NCI-H524 treated with DMSO at 0.1 percent for 48 hours (cell line): Measurements from ENCODE around the gene SMYD4.
"Not testable (repeated sequence)": the region's sequence is repeated elsewhere in the genome, so short reads cannot be mapped to it uniquely, and the experiment has no call there.

ENCODE experiments used
- DNase-seq: peaks from one replicate; lab custom pipeline; 2025; lab: John Stamatoyannopoulos, UW

SMYD4 gene

DNA sequence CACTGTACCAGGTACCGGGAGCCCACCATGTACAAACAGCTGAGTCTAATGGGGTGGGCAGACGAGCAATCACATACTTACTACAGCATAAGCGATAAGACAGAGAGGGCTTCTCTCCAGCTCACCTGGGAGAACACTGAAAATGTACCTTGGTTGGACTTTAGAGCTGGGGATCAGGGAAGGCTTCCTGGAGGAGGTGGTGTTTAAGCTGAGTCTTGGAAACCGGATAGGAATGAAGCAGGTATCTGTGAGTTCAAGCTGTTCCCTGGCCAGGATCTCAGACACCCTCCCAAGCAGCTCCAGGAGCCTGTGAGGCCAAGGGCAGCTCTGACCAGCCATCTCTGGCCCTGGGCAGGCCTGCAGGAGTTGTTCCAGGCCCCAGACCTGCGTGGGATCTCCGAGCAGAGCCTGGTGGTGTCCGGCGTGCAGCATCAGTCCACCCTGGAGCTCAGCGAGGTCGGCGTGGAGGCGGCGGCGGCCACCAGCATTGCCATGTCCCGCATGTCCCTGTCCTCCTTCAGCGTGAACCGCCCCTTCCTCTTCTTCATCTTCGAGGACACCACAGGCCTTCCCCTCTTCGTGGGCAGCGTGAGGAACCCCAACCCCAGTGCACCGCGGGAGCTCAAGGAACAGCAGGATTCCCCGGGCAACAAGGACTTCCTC, 75.8 kb downstream of the SMYD4 start:
- DNase-seq: no peak

DNA sequence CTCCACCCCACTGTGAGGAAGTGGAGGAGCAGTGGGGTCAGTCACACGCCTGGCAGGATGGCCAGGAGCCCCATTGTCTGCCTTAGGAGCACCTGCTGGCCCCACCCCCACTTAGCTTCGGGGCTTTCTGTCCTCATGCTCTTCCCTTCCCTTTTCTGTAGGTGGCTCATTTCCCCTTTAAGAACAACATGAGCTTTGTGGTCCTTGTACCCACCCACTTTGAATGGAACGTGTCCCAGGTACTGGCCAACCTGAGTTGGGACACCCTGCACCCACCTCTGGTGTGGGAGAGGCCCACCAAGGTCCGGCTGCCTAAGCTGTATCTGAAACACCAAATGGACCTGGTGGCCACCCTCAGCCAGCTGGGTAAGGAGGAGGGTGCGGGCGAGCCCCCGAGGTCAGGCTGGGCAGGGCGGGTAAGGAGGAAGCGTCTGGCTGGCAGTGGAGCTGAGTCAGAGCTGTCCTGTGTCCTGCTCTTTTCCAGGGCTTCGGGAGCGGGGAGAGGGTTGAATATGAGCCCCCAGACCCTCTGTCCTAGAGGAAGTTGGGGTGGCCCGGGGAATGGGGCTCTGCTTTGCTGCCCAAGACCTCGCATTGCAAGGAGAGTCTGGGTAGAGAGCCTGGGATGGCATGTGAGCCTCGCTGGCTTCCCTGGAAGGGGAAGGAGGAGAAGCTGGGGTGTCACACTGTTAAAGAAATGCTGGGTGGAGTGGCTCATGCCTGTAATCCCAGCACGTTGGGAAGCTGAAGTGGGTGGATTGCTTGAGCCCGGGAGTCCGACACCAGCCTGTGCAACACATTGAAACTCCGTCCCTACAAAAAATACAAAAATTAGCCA, 77.1 kb downstream of the SMYD4 start:
- no peak for DNase-seq

DNA sequence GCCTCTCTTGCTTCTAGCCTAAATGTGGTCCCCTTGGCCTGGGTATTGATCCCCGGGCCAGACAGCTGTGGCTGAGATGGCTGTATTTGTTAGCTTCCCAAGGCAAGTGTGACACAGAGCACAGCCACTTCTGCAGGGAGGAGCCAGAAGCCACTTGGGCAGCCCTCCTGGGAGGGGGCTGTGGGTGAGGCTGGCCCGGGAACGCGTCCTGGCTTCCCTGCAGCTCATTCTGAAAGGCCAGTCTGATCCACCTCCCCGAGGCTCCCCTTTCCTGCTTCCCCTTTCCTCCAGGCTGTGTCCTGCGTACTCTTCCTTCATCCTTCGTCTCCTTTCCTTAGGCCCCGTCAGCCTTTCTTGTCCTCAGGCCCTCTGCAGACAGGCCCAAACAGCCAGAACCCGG, 79.1 kb downstream of the SMYD4 start:
- DNase-seq: no peak

DNA sequence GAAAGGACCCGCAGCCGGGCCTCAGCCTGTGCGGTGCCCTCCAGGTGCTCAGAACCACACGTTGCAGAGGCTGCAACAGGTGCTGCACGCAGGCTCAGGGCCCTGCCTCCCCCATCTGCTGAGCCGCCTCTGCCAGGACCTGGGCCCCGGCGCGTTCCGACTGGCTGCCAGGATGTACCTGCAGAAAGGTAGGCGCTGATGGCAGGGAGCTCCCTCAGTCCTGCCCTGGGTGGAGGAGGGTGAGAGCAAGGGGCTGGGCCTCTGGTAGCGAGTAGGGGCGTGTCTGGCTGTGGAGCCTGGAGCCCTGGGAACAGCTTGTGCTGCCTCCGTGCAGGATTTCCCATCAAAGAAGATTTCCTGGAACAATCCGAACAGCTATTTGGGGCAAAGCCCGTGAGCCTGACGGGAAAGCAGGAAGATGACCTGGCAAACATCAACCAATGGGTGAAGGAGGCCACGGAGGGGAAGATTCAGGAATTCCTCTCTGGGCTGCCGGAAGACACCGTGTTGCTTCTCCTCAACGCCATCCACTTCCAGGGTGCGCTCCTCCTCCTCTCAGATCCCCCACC, 82.6 kb downstream of the SMYD4 start:
- DNase-seq: no peak

DNA sequence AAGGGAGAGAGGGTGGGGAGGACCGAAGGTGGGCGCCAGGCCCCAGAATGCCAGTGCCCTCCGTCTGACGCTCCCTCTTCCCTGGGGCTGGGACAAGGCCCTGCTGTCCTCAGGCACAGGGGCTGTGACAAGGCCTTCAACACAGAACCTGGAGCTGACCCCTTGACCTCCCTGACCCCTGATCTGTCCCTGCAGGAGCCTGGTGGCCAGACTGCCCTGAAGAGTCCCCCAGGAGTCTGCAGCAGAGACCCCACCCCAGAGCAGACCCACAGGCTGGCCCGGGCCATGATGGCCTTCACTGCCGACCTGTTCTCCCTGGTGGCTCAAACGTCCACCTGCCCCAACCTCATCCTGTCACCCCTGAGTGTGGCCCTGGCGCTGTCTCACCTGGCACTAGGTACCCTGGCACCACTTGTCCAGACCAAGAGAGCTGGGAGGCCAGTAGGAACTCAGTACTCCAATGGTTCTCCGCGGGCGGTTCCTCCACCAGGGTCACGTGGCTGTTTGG, 84.1 kb downstream of the SMYD4 start:
- no peak for DNase-seq

DNA sequence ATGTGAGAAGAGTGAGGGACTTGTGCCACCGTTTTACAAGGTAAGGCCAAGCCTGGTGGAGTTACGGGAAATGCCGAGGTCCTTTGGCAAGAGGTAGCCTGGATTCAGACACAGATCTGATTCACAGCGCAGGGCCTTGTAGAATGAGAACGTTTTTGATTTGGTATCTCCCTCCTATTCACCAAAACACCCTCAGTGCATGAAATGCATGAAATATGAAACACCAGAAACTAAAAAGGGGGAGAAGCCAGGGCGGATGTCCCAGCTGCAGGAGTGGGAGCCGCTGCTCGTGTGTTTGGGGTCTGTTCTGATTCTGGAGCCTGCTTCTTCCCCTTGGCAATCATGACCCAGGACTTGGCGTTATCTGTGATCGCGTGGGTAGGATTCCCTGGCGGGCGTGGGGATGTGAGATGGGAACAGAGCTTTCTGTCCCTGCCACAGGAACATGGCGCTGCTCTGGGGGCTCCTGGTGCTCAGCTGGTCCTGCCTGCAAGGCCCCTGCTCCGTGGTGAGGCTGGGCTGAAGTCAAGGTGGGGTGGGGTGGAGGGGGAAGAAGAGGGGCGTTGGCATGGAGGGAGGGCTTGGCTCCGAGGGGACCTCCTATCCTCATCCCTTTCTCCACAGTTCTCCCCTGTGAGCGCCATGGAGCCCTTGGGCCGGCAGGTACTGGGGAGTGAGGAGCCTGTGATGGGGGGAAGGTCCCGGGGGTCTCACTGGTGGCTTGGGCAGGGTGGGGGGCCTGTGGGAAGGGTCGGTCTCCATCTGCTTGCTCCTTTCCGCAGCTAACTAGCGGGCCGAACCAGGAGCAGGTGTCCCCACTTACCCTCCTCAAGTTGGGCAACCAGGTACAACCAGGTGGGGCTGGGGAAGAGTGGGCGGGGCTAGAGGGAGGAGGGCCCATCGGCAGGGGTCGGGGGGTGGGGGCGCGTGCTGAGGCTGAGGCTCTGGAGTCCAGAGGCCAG, 84.9 kb downstream of the SMYD4 start:
- no peak for DNase-seq

DNA sequence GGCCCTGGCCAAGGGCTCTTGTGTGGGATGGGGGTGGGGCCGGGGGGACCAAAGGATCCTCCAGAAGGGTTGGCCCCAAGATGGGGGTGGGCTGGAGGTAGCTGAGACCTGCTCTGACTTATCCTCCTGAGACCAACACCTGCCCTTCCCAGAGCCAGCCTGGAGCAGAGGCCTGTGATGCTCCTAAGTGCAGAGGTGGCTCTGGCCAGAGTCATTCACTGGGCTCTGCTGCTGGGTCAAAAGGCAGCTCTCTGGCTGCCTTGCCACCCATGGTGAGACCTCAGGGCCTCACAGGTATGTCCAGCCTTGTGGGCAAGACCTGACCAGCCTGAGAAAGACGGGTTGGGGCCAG, 86.6 kb downstream of the SMYD4 start:
- no peak for DNase-seq

DNA sequence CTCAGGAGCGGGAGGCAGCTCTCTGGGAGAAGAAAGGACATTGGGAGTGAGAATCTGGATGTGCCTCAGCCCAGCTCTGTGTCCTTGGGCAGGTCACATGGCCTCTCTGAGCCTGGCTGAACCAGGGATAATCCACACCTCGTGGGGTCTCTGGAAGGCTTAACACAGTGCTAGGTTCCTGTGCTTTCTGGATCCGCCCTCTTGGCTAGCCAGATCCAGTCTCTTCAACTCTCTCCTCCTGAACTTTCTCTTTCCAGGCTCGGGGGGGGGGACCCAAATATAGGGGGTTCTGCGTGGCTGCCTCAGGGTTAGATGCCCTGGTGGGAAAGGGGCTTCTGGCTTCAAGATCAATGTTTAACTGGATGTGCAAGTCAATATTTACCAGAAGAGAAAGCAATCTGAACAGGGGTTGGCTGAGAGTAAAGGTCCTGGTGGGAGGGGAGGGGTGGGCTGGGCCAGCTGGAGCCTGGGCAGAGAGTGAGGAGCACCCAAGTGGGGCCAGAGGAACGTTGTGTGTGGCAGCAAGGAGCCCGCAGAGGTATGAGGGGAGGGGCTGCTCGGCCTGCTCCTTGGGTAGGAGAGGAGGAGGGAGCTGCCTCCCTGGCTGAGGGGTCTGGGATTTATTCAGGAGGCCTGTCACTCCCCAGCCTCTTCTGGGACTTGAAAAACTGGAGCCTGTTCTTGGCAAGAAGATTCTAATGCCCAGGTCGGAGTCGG, 87.2 kb downstream of the SMYD4 start, which contains the start of gene SERPINF2:
SERPINF2 (plus strand) TSS at position 501 of the 717 bp plus-strand sequence. CDS start 2,125 bp downstream, outside the sequence.
- no peak for DNase-seq

DNA sequence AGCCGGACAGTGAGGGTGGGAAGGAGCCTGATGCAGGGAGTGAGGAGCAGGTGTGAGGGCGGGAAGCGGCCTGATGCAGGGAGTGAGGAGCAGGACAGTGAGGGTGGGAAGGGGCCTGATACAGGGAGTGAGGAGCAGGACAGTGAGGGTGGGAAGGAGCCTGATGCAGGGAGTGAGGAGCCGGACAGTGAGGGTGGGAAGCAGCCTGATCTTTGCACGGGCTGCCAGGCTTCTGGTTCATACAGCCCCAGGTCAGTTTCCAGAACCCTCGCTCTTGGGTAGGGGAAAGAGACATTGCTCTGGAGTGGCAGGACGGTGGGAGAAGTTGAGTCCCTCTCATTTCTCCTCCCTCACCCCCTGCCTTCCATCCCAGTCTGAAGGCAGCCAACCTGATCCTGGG, 87.8 kb downstream of the SMYD4 start:
- DNase-seq: not testable (repeated sequence)

DNA sequence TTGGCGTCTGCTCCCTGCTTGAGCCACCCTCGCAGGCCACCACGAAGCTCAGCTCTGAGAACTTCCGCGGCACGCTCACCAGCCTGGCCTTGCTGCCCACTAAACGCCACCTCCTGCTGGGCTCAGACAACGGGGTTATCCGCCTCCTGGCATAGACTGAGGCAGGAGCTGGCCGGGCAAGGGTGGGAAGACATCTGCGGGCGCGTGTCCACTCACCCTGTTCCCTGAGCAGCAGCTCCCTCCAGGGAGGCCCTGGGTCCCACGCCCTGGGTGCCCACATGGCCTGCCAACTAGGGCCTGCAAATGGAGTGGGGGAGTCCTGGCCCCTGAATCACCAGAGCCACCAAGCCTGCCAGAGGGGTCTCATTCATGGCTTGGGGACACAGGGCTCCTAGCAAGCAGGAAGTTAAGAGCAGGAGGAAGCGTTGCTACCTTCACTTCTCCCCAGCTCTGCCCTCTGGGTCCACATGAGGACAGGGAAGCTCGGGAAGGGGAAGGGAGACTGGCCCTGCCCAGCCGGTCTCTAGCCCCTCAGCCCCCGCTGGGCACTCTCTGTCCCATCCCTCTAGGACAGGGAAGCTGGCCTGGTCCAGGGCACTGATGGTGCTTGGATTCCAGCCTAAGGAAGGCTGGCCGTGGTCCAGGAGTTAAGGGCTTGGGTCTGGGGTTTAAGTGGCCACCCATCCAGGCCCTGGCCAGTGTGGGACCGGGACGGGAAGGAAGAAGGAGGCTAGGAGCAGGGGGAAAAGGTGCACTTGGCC, 92.0 kb downstream of the SMYD4 start:
- DNase-seq: no peak

DNA sequence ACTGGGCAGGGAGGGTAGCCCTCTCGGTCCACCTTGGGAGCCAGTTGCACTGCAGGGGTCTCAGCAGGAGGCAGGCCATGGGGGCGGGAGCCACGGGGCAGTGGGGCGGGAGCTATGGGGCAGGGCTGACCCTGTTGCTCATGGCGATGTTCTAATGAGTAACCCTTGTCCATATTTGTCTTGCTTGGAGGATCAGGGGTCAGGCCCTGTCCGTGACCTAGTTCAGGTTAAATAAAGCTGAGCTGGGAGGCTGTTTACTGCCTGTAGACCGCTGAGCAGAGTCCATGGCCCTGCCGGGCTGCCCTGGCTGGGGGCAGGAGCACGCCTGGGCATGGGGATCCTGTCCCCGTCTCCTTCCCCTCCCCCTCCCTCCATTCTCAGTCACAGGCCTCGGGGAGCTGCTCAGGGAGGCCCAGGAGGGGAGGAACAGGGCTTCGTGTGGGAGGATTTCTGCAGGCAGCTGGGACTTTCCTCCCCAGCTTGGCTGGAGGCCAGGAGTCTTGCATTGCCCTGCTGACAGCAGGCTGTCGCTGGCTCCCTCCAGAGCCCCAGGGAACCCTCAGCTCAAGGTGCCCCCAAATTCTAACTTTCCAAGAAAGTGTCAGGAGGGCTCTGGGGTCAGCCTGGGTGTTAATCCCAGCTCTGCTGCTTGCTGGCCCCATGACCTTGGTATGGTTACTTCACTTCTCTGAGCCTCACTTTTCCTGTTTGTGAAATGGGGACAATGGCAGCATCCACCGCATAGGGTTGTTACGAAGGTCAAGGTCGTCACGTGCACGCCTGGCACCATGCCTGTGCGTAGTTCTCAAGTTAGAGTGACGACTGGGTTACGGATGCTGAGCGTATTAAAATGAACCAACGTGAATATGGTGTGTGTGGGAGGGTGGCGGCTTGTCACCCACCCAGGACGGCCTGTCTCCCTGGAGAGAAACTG, 93.1 kb downstream of the SMYD4 start:
- DNase-seq: no peak

DNA sequence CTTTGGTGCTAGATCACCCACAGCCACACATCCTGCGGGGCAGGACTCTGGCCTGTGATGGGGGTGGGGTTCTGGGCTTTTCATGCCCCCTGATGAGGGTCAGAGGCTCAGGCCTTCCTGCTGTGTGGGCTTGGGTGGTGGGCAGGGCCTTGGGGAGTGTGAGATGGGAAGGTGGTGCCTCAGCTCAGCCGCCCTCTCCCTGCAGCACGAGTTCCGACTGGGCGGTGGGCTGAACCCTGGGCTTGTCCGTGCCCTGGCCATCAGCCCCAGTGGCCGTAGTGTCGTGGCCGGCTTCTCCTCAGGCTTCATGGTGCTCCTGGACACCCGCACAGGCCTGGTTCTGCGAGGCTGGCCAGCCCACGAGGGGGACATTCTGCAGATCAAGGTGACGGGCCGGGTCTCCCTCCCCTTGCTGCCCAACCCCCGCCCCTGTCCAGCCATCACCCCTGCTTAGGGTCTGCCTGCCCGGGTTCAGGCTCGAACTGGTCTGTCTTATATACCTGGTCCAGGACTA, 93.8 kb downstream of the SMYD4 start:
- DNase-seq: no peak

DNA sequence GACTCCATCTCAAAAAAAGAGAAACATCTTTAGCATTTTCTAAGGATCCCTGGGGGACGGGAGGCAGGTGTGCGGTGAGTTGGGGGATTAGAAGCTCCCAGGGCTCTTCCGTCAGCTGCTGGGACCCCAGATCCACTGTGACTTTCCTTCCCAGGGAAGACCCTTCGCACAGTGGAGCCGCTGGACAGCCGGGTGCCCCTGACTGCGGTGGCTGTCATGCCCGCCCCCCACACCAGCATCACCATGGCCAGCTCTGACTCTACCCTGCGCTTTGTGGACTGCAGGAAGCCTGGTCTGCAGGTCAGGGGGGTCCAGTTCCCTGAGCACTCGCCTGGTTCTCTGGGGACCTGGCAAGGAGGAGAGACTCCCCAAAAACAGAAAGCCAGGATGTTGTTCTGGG, 94.3 kb downstream of the SMYD4 start:
- no peak for DNase-seq

DNA sequence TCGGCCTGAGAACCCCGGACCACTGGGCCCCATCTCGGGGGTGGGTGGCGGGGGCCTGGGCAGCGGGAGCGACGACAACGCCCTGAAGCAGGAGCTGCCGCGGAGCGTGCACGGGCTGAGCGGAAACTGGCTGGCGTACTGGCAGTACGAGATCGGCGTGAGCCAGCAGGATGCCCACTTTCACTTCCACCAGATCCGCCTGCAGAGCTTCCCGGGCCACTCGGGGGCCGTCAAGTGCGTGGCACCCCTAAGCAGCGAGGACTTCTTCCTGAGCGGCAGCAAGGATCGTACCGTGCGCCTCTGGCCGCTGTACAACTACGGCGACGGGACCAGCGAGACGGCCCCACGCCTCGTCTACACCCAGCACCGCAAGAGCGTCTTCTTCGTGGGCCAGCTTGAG, 95.9 kb downstream of the SMYD4 start:
- no peak for DNase-seq

DNA sequence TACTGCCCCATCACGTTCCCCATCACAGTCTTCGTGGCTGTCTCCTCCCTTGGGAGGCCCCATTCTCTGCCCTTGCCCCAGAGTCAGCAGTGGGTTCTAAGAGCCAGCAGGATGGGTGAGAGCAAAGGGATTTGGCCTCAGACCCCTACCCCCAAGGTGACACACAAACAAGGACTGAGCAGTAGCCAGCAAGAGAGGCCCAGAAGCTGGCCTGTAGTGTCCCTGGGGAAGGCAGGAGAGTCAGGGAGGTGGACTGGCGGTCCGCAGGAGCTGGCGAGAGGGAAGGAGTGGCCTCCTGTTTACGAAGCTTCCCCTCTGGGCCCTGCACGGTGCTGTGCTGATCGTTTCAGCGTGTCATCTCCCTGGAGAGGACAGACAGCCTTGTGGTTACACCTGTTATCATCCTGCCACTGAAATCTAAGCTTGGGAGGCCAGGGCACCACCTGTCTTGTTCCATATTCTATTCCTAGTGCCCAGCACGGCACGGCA, 96.8 kb downstream of the SMYD4 start:
- DNase-seq: no peak

DNA sequence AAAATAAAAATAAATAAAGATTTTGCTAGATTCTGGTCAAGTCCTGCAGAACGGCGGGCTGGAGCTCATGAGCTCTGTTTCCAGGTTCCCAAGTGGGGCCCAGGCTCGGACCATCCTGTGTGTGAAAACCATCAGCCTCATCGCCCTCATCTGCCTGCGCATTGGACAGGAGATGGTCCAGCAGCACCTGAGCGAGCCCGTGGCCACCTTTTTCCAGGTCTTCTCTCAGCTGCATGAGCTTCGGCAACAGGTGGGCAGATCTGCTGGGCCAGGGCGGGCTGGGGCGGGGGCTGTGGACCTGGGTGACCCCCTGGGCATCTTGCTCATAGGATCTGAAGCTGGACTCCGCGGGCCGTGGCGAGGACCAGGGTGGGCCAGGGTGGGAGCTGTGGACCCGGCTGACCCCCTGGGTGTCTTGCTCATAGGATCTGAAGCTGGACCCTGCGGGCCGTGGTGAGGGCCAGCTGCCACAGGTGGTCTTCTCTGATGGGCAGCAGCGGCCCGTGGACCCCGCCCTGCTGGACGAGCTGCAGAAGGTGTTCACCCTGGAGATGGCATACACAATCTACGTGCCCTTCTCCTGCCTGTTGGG, 97.4 kb downstream of the SMYD4 start:
- no peak for DNase-seq

DNA sequence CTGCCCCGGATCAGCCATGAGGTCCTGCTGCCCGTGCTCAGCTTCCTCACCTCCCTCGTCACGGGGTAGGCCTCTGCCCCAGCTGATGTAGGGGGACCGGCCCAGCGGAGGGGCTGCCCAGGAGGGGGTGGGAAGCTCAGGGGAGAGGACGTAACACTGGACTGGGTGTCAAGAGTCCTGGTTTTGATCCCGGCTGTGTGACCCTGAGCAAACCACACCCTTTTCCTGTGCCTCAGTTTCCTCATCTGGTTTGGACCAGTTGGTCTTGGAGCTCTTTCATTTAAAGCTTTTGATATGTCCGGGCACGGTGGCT, 98.6 kb downstream of the SMYD4 start:
- no peak for DNase-seq

DNA sequence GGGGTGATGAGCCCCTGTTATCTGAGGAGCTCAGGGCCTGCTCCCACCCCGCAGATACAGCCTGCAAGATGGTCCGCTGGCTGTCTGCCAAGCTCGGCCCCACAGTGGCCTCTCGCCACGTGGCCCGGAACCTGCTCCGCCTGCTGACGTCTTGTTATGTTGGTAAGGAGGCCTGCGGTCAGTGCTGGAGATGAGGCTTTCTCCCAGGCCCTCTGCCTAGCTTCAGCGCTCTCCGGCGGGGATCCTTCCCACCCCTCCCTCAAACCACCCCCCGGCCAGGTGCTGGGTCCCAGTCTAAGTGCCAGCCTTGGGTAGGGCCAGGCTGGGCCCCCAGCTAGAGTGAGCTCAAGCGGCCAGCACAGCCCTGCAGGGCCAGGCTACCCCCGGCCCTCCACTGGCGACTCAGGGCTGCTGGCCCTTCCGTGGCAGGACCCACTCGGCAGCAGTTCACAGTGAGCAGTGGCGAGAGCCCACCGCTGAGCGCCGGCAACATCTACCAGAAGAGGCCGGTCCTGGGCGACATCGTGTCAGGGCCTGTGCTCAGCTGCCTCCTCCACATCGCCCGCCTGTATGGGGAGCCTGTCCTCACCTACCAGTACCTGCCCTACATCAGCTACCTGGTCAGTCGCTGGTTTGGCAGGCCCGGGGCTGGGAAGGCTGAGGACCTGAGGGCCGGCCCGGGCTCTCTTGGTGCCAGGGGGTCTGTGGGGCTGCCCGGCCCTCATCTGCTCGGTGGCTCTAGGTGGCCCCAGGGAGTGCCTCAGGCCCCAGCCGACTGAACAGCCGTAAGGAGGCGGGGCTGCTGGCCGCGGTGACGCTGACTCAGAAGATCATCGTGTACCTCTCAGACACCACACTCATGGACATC, 99.1 kb downstream of the SMYD4 start:
- no peak for DNase-seq
